Measurements from ENCODE around the gene NFATC1.
A peak's percentile ranks its signal among the peaks of the same experiment; 100 is the strongest.

DNA sequence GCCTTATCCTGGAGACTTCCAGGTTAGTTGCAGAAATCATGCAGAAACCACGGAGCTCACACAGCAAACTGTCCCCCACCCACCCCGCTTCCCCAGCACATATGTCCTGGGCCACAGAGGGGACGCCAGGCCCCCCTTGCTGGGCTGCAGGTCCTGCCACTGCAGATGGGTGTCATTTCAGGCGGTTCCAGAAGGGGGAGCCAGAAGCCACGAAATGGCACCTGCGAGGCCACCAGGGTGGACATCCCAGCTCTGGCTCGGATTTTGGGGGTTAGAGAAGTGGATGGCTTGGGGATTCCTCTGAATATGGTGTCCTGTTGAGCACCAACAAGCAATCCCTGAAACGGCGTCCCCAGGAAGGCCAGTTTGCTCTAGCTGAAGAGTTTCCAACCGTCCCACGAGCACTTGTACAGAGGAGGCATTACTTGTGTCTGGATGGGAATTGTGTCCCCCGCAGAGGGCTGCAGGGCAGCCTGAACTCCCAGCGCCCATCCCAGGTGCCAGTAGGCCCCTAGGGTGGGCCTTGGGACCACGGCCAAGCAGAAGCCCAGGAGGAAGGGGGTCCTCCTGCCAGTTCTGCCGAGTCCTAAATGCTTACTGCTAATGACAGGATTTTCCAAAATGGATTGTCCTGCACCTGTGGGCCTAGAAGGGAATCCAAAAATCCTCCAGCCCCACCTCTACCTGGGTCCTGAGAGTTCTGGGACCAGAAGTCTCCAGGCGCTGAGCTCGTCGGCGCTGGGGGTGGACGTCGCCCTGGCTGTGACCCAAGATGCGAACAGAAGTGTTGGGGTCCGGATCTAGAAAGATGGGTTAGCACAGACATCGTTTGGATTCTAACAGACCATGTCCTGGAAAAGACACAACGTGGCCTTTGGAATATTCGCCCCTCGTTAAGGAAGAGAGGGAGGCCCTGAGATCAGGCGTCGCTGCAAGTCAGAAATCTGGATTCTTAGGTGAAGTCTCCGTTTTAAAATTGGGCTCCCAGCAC is 14.6 kb upstream of the NFATC1 start:
- TF ChIP-seq, protein P1, sequence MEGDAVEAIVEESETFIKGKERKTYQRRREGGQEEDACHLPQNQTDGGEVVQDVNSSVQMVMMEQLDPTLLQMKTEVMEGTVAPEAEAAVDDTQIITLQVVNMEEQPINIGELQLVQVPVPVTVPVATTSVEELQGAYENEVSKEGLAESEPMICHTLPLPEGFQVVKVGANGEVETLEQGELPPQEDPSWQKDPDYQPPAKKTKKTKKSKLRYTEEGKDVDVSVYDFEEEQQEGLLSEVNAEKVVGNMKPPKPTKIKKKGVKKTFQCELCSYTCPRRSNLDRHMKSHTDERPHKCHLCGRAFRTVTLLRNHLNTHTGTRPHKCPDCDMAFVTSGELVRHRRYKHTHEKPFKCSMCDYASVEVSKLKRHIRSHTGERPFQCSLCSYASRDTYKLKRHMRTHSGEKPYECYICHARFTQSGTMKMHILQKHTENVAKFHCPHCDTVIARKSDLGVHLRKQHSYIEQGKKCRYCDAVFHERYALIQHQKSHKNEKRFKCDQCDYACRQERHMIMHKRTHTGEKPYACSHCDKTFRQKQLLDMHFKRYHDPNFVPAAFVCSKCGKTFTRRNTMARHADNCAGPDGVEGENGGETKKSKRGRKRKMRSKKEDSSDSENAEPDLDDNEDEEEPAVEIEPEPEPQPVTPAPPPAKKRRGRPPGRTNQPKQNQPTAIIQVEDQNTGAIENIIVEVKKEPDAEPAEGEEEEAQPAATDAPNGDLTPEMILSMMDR (IDR thresholded peaks at IDR 0.05; ENCODE audit: borderline replicate concordance, extremely low read depth, low read length, poor library complexity, severe bottlenecking), result peak; percentile 90
- no peak for TF ChIP-seq EZH2 (IDR thresholded peaks at IDR 0.05; ENCODE audit: borderline replicate concordance, low read depth, low read length, severe bottlenecking)

All from DND-41 (cell line).